Suprapubic skin (tissue), 4 donors: ENCODE results near the gene TMEM94. TPM values are rescaled to one million over a fixed set of nuclear protein-coding genes. Genes with fewer than 3 reads are reported as not detected.
A peak's percentile ranks its signal among the peaks of the same experiment; 100 is the strongest.

Experiments used
- DNase-seq, 2 donors: peaks; one replicate each; pipeline ENCODE4 v3.0.0-alpha.2; 2019; ENCODE audit warnings: low spot score in 2 of 2
- H3K27ac ChIP-seq: fragments of 200-600 bp; sonication (generic); one replicate; pipeline ENCODE4 v1.5.1; 2019
- H3K27me3 ChIP-seq: fragments of 200-600 bp; sonication (generic); one replicate; pipeline ENCODE4 v1.5.1; 2019
- H3K36me3 ChIP-seq: fragments of 200-600 bp; sonication (generic); one replicate; pipeline ENCODE4 v1.5.1; 2019
- H3K4me1 ChIP-seq: fragments of 200-600 bp; sonication (generic); one replicate; pipeline ENCODE4 v1.5.1; 2019
- H3K4me3 ChIP-seq: fragments of 200-600 bp; sonication (generic); one replicate; pipeline ENCODE4 v1.5.1; 2019; ENCODE audit warnings: mild to moderate bottlenecking
- H3K9me3 ChIP-seq: fragments of 200-600 bp; sonication (generic); one replicate; pipeline ENCODE4 v1.5.1; 2019
- EP300 ChIP-seq: sonication (generic); formaldehyde crosslinking; IDR thresholded peaks from one replicate; pipeline ENCODE4 v1.6.1; 2017; ENCODE audit warnings: antibody characterized with exemption
- POLR2A ChIP-seq, 2 donors: fragments of 450-650 bp; IDR thresholded peaks; one replicate each; pipeline ENCODE4 v1.6.1; 2017; ENCODE audit warnings: antibody characterized with exemption in 2 of 2, mild to moderate bottlenecking in 2 of 2, moderate library complexity in 2 of 2
- POLR2AphosphoS5 ChIP-seq, 3 donors: sonication (generic); formaldehyde crosslinking; IDR thresholded peaks; one replicate each; pipeline ENCODE4 v1.6.1; 2017; ENCODE audit warnings: antibody characterized with exemption in 3 of 3
- WGBS: methylation state at CpG from one replicate; pipeline ENCODE4 v1.1.5; 2018; 5-methylcytosine and 5-hydroxymethylcytosine counted together
- total RNA-seq, 4 donors: library from RNA; depleted of rRNA; stranded (reverse); fragments of >200 nt; gene quantifications; one replicate each; pipeline ENCODE4 v1.1.0, GENCODE V29; 2016
- TF ChIP-seq, protein P1 (sequence below), 2 donors: fragments of 200-600 bp in 1 of 2; fragments of 450-650 bp in 1 of 2; sonication (generic) in 1 of 2; IDR thresholded peaks; one replicate each; pipeline ENCODE4 v1.5.1; 2016 to 2019; ENCODE audit warnings: antibody characterized with exemption in 2 of 2, mild to moderate bottlenecking in 1 of 2, moderate library complexity in 1 of 2

Gene TMEM94
- total RNA-seq, 4 donors from 2014 or later, result 50.0 to 147 (median 81.7) TPM

DNA sequence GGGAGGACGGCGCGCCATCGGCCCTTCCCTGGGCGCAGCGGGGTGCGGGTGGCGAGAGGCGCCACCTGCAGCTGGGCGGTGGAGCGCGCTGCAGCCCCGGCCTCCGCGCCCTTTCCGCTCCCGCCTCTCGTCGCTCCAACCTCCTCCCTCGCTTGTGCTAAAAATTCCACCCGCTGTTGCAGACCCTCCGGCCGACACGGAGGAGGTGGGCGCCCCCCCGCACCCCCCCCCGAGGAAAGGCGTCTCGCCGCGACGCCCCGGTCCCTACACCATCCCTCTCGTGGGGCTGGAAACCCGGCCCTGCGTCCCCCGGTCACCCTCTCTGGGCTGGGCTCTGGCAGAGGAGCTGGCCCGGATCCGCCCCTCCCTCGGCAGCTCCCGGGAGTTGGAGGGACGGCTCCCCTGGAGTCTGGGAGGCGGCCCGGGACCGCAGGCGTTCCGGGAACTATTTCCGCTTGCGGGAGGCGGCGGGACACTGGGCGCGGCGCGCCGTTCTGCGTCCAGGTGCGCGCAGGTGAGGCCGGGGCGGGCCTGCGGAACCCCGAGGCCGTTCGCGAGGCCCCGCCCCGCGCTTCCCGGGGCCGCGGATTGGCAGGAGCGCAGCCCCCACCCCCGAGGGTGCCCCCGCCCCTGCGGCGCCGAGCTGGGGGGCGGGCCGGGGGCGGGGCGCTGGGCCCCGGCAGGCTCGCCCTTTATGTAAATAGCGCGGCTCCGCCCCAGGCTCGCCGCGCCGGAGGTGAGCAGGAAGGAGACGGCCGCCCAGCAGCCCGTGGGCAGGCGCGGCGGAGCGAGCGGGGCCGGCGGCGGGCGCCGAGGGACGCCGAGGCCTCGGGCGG is 68.8 kb downstream of the TMEM94 start, which contains the start of gene LLGL2:
TSS of gene LLGL2 (plus strand) at position 728 of the 836 bp plus-strand sequence. CDS start 17,730 bp downstream, outside the sequence.
- peak within 1 kb of the TSS; percentile 63 for H3K4me3 ChIP-seq

DNA sequence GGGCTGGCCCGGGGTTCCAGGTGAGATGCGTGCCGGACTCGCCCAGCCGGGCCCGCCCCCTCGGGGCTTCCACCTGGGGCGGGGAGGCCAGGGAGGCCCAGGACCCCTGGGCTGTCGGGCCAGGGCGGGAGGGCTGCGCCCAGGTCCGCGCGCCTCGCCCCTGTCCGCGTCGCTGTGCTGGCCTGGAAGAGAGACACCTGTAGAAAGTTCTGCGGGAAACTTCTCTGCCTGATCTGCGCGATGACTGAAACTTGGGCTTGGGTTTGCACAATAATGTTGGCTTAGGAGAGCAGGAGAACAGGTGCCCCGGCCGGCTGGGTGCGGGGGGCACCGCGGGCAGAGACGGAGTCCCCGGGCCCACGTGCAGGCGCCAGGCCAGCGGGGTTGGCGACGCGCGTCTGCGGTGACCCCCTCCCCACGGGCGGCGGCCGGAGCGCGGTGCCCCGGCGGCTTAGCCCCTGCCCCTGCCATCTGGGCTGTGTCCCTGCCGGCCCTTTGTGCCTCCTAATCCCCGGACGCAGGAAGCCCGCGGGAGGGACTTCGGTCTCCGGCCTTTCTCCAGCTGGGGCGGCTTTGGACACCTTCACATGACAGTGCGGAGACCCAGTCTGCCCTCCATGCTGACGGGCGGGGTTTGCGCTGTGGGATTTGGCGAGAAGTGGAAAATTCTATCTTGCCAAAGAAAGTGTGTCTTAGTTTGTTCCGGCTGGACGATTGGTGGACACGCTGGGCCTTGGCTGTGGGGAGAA is 69.5 kb downstream of the TMEM94 start:
- no peak for DNase-seq
- peaks cover 24% of the 10 kb centered on the region for H3K4me1 ChIP-seq
- no peaks in the 10 kb centered on the region for H3K9me3 ChIP-seq
- 0% methylated on average over 3 of the region's 60 CpGs for WGBS
- peaks cover 12% of the 10 kb centered on the region for H3K36me3 ChIP-seq
- TF ChIP-seq POLR2A (IDR thresholded peaks at IDR 0.05), result peak in 1 of 2 donors; percentile 55
- TF ChIP-seq, protein P1, sequence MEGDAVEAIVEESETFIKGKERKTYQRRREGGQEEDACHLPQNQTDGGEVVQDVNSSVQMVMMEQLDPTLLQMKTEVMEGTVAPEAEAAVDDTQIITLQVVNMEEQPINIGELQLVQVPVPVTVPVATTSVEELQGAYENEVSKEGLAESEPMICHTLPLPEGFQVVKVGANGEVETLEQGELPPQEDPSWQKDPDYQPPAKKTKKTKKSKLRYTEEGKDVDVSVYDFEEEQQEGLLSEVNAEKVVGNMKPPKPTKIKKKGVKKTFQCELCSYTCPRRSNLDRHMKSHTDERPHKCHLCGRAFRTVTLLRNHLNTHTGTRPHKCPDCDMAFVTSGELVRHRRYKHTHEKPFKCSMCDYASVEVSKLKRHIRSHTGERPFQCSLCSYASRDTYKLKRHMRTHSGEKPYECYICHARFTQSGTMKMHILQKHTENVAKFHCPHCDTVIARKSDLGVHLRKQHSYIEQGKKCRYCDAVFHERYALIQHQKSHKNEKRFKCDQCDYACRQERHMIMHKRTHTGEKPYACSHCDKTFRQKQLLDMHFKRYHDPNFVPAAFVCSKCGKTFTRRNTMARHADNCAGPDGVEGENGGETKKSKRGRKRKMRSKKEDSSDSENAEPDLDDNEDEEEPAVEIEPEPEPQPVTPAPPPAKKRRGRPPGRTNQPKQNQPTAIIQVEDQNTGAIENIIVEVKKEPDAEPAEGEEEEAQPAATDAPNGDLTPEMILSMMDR (IDR thresholded peaks at IDR 0.05), result no peak
- H3K27ac ChIP-seq, result peak overlapping the region; percentile 86
- H3K4me3 ChIP-seq, result peak overlapping the region; percentile 63
- H3K27me3 ChIP-seq, result no peaks in the 10 kb centered on the region

More for the DNA sequence above, 68.8 kb downstream of the TMEM94 start, which contains the start of gene LLGL2:
- TF ChIP-seq, protein P1 (IDR thresholded peaks at IDR 0.05), result peak in 1 of 2 donors; percentile 46
- TF ChIP-seq POLR2AphosphoS5 (IDR thresholded peaks at IDR 0.05) (peak in 1 of 3 donors; percentile 17), EP300 (no peak), POLR2A (IDR thresholded peaks at IDR 0.05) (no peak)
- Histone ChIP-seq H3K4me1 (peaks cover 24% of the 10 kb centered on the region), H3K9me3 (no peaks in the 10 kb centered on the region), H3K27me3 (no peaks in the 10 kb centered on the region), H3K36me3 (peaks cover 12% of the 10 kb centered on the region), H3K27ac (peak within 1 kb of the TSS; percentile 86)
- DNase-seq, result no peak
- WGBS, result 0% methylated on average over 10 of the region's 108 CpGs

DNA sequence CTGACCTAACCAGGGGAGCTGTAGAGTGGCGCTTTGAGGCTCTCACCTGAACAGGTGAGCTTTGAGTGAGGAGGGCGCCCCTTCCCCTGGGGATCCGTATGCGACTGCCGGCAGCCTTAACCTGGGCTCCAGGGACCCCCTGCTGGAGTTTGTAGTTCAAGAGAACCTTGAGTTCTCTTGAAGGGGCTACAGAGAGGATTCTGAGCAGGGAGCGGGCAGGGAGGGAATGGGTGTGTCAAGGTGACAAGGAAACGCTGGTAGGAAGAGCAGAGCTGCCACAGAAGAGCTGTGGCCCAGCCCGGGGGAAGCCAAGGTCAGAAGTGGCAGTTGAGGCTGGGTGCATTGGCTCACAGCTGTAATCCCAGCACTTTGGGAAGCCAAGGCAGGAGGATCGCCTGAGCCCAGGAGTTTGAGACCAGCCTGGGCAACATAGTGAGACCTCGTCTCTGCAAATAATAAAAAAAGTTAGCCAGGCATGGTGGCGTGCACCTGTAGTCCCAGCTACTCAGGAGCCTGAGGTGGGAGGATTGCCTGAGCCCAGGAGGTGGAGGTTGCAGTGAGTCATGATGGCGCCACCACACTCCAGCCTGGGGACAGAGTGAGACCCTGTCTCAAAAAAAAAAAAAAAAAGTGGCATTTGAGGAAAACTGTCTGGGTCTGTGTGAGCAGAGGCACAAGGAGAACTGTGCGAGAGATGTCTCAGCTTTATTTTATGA is 70.3 kb downstream of the TMEM94 start:
- no peak for DNase-seq
- Histone ChIP-seq H3K36me3 (peaks cover 6% of the 10 kb centered on the region), H3K4me1 (peaks cover 26% of the 10 kb centered on the region), H3K4me3 (peak overlapping the region; percentile 63), H3K27ac (peak overlapping the region; percentile 86), H3K9me3 (no peaks in the 10 kb centered on the region), H3K27me3 (no peaks in the 10 kb centered on the region)
- 51% methylated on average over 10 of the region's 13 CpGs for WGBS
- TF ChIP-seq EP300, result no peak
- no peak for TF ChIP-seq POLR2AphosphoS5 (IDR thresholded peaks at IDR 0.05)
- TF ChIP-seq, protein P1 (IDR thresholded peaks at IDR 0.05), result no peak
- TF ChIP-seq POLR2A (IDR thresholded peaks at IDR 0.05), result no peak

DNA sequence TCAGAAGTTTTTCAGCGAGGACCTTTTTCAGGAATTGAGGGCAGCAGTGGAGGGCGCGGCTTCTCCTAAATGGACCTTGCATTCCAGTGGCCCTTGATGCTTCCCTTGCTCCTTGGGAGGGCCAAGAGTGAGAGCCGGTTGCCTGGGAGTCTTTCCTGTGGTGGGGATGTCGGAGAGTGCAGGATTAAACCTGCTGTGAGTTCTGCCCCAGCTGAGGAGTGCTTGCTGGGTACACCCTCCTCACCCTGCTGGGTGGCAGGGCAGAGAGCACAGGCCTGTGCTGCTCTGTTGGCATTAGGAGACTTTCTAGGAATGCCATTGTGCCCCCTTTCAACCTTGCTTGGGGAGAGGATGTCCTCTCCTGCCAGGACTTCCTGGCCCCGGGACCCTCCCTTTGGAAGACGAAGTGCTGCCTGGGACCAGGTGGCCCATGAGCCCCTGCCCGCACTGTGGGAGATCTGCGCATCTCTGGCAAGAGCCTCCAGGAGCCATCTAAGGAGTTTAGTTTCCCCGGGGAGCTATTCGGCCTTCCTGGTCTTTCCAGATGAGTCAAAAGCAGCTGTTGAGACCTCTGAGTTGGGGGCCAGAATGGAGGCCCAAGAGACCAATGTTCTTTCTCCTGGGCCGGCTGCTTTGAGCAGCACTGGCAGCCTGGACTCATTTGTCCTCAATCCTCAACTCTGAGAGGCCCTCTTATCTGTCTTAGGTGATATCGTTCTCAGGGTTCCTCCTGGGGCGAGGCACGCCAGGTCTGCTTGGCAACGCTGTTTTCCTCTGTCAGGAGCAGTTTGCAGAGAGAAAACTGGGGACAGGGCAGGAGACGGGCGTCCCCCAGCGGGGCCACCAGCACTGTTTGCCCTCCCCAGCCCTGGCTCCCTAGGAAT is 74.6 kb downstream of the TMEM94 start:
- Histone ChIP-seq H3K36me3 (peaks cover 6% of the 10 kb centered on the region), H3K4me1 (peaks cover 9% of the 10 kb centered on the region), H3K9me3 (no peaks in the 10 kb centered on the region), H3K4me3 (no peak overlapping the region), H3K27me3 (no peaks in the 10 kb centered on the region), H3K27ac (peak overlapping the region; percentile 2)
- TF ChIP-seq, protein P1 (IDR thresholded peaks at IDR 0.05), result no peak
- TF ChIP-seq POLR2AphosphoS5 (IDR thresholded peaks at IDR 0.05) (no peak), EP300 (no peak), POLR2A (IDR thresholded peaks at IDR 0.05) (no peak)
- WGBS, result 84% methylated on average over 9 of the region's 19 CpGs
- no peak for DNase-seq
